Stimulated activated CD8-positive, alpha-beta memory T cell treated with anti-CD3 and anti-CD28 coated beads, Interleukin-7, amount 100 ng/mL, for 48 hours (primary cell): ENCODE measurements around the gene IL6R.

Experiments
- DNase-seq, 2 donors: peaks; one replicate each; pipeline ENCODE4 v3.0.0-alpha.2; 2020; ENCODE audit warnings: low read depth in 1 of 2; ENCODE audit errors: extremely low read depth in 1 of 2

The IL6R gene

DNA sequence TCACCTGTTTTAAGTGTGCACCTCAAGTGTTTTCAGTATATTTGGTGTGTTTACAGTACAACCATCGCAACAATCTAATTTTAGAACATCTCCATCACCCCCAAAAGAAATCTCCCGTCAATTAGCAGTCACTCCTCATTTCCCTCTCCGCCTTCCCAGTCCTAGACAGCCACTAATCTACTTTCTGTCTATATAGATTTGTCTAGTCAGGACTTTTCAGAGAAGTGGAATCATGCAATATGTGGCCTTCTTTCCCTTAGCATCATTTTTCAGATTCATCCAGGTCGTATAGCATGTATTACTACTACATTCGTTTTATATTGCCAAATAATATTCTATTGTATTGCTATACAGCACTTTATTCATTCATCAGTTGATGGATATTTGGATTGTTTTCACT is 98.8 kb downstream of the IL6R start:
- DNase-seq: no peak

DNA sequence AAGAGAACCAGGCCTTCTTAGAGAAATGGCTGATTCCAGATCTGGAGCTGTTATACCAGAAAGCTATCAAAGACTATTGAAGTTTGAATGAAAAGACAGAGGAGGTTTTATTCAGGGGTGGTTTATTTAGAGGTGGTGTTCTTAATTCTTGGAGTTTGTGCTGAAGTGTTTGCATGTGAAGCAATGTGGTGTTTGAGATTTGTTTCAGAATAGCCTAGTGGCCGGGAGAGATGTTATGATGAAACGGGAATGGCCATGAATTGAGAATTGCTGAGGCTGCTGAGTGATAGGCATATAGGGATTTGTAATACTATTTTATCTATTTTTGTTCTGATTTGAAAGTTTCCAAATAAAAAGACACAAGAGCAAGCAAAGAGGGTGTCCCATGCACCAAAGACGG is 107.6 kb downstream of the IL6R start:
- DNase-seq: no peak

DNA sequence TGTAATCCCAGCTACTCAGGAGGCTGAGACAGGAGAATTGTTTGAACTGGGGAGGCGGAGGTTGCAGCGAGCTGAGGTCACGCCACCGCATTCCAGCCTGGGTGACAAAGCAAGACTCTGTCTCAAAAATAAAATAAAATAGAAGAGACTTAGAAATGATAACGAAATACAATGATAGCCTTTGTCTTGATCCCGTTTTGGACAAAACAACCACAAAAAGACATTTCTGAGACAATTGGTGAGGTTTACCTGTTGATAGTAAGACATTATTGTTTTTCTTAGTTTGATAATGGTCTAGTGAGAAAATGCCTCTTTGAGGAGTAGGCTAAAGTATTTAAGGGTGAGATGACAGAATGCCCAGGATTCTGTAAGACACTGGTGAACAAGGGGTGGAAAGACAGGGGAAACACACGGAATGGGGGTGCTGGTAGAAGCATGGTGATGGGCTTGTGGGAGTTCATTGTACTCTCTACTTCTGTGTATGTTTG is 109.0 kb downstream of the IL6R start:
- DNase-seq: no peak

DNA sequence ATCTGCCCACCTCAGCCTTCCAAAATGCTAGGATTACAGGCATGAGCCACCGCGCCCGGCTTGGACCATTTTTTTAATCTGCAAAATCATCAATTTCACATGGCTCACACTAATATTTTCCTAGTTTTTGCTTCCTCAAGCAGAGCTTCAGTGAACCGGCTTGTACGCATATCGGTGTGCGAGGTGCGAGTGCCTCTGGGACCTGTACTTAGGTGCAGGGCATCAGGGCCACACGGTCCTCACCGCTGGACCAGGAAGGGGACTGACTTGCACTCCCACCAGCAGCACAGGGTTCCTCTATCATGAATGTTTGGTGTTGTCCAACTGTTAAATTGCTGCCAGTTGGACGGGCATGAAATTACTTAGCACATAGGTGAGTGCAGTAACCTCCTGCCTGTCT is 112.5 kb downstream of the IL6R start:
- no peak for DNase-seq
